ENCODE results near the gene RPS6KB2. TPM values are rescaled to one million over a fixed set of nuclear protein-coding genes. Genes with fewer than 3 reads are reported as not detected.

RPS6KB2 gene
- total RNA-seq, 1 experiment from 2014 or later: 58.8 TPM

- no TSS peak for BruUV-seq (replicated peaks)
- intact Hi-C loops (cut with micrococcal nuclease; ENCODE audit: unreplicated experiment): no loop called here
- Histone ChIP-seq H3K27ac (ENCODE audit: low read depth, low read length, poor library complexity, severe bottlenecking) (no peak overlapping the region), H3K36me3 (ENCODE audit: insufficient read depth, low read length, poor library complexity, severe bottlenecking) (no peaks in the 10 kb centered on the region), H3K4me3 (ENCODE audit: low read depth, low read length, poor library complexity, severe bottlenecking) (peak overlapping the region; percentile 84), H3K9me3 (ENCODE audit: low read depth, low read length, poor library complexity, severe bottlenecking) (no peaks in the 10 kb centered on the region), H3K27me3 (replicated peaks; ENCODE audit: insufficient read depth, low read depth, low read length, poor library complexity) (no peaks in the 10 kb centered on the region), H3K4me1 (ENCODE audit: insufficient read depth, low read length, poor library complexity, severe bottlenecking) (peaks cover 11% of the 10 kb centered on the region)
- ChIA-PET POLR2A (ENCODE audit: low non-redundant PET) (no interaction called here), CTCF (no interaction called here)
- no peak for TF ChIP-seq CTCF (conservative IDR thresholded peaks at IDR 0.05; ENCODE audit: low read depth, low read length)
- no peak for TF ChIP-seq EZH2 (IDR thresholded peaks at IDR 0.05; ENCODE audit: borderline replicate concordance, low read depth, low read length, poor library complexity, severe bottlenecking)
- no peak for DNase-seq (ENCODE audit: low spot score)
Measured at GRCh38 chr11:67466962-67467771, 38.9 kb downstream of the RPS6KB2 start.

- CTCF ChIA-PET: interaction anchor here (1.1 kb wide), 1 partner anchor 66 kb away, joined by 5 read pairs; the partner anchor contains the start of gene PPP1CA
- H3K36me3 ChIP-seq (ENCODE audit: insufficient read depth, low read length, poor library complexity, severe bottlenecking): no peaks in the 10 kb centered on the region
- peak overlapping the region; percentile 84 for H3K27ac ChIP-seq (ENCODE audit: low read depth, low read length, poor library complexity, severe bottlenecking)
- no peak for TF ChIP-seq EZH2 (IDR thresholded peaks at IDR 0.05; ENCODE audit: borderline replicate concordance, low read depth, low read length, poor library complexity, severe bottlenecking)
- no peak for TF ChIP-seq CTCF (conservative IDR thresholded peaks at IDR 0.05; ENCODE audit: low read depth, low read length)
- intact Hi-C loops (cut with micrococcal nuclease; ENCODE audit: unreplicated experiment): no loop called here
- H3K4me1 ChIP-seq (ENCODE audit: insufficient read depth, low read length, poor library complexity, severe bottlenecking): peaks cover 11% of the 10 kb centered on the region
- POLR2A ChIA-PET (ENCODE audit: low non-redundant PET): no interaction called here
- no peaks in the 10 kb centered on the region for H3K9me3 ChIP-seq (ENCODE audit: low read depth, low read length, poor library complexity, severe bottlenecking)
- no peaks in the 10 kb centered on the region for H3K27me3 ChIP-seq (replicated peaks; ENCODE audit: insufficient read depth, low read depth, low read length, poor library complexity)
- no peak for DNase-seq (ENCODE audit: low spot score)
- peak overlapping the region; percentile 84 for H3K4me3 ChIP-seq (ENCODE audit: low read depth, low read length, poor library complexity, severe bottlenecking)
- BruUV-seq (replicated peaks): no TSS peak
Measured at GRCh38 chr11:67468056-67468455, 39.8 kb downstream of the RPS6KB2 start.

DNA sequence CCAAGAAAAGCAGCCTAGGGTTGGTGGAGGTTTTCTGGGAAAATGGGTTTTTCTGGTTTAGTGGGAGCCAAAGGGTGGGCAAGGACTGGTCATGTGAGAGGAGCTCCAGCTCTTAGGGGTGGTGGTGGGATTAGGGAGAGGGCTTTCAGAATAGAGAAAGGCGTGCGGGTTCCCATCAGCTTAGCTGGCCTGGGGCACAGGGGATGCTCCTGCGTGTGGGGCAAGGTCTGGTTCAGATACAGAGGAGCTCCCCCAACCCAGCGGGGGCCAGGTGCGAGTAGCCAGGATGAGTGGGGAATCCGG lies 40.1 kb downstream of the RPS6KB2 start:
- Histone ChIP-seq H3K27ac (ENCODE audit: low read depth, low read length, poor library complexity, severe bottlenecking) (peak overlapping the region; percentile 84), H3K4me3 (ENCODE audit: low read depth, low read length, poor library complexity, severe bottlenecking) (peak overlapping the region; percentile 84), H3K4me1 (ENCODE audit: insufficient read depth, low read length, poor library complexity, severe bottlenecking) (peaks cover 11% of the 10 kb centered on the region), H3K36me3 (ENCODE audit: insufficient read depth, low read length, poor library complexity, severe bottlenecking) (no peaks in the 10 kb centered on the region), H3K27me3 (replicated peaks; ENCODE audit: insufficient read depth, low read depth, low read length, poor library complexity) (no peaks in the 10 kb centered on the region), H3K9me3 (ENCODE audit: low read depth, low read length, poor library complexity, severe bottlenecking) (no peaks in the 10 kb centered on the region)
- ChIA-PET CTCF (interaction anchor here (1.1 kb wide), 1 partner anchor 67 kb away, joined by 5 read pairs; the partner anchor contains the start of gene PPP1CA), POLR2A (ENCODE audit: low non-redundant PET) (no interaction called here)
- TF ChIP-seq CTCF (conservative IDR thresholded peaks at IDR 0.05; ENCODE audit: low read depth, low read length): no peak
- TF ChIP-seq EZH2 (IDR thresholded peaks at IDR 0.05; ENCODE audit: borderline replicate concordance, low read depth, low read length, poor library complexity, severe bottlenecking): no peak
- intact Hi-C loops (cut with micrococcal nuclease; ENCODE audit: unreplicated experiment): no loop called here
- no TSS peak for BruUV-seq (replicated peaks)
- no peak for DNase-seq (ENCODE audit: low spot score)
